ENCODE measurements around the gene VCP.

VCP gene

GRCh38 chr9:35042081-35042604 is 30.3 kb downstream of the VCP start:
- DNase-seq = peak; percentile 54
- no CpG with 5 or more reads among the region's 3 CpGs for WGBS (ENCODE audit: extremely low coverage, insufficient coverage, low lambda C conversion rate)
- Histone ChIP-seq H3K18ac (ENCODE audit: low read length) (no peak overlapping the region), H3K27me3 (ENCODE audit: insufficient read depth, low read length, poor library complexity) (no peaks in the 10 kb centered on the region), H3K79me1 (ENCODE audit: low read length) (no peaks in the 10 kb centered on the region), H2BK15ac (replicated peaks; ENCODE audit: low read depth) (no peak overlapping the region), H4K5ac (ENCODE audit: low read length) (no peak overlapping the region), H3K4me3 (ENCODE audit: low read length) (no peak overlapping the region), H3K9ac (ENCODE audit: low read length) (no peak overlapping the region), H3K4me2 (ENCODE audit: low read length) (no peak overlapping the region), H3K79me2 (ENCODE audit: control insufficient read depth, insufficient read depth, low read length) (no peaks in the 10 kb centered on the region), H2BK120ac (ENCODE audit: low read depth, low read length) (no peak overlapping the region), H3K4ac (ENCODE audit: low read depth, low read length) (no peak overlapping the region), H3K23ac (ENCODE audit: low read length) (no peak overlapping the region), H2BK5ac (ENCODE audit: low read length) (no peak overlapping the region), H3K36me3 (ENCODE audit: control insufficient read depth, insufficient read depth, low read length) (peaks cover 4% of the 10 kb centered on the region), H3K27ac (ENCODE audit: low read depth, low read length) (no peak overlapping the region), H2AK5ac (ENCODE audit: low read length) (no peak overlapping the region), H3K4me1 (ENCODE audit: control insufficient read depth, low read depth, low read length) (no peaks in the 10 kb centered on the region), H3K56ac (ENCODE audit: low read length) (peak overlapping the region; percentile 7), H4K8ac (ENCODE audit: low read depth, low read length) (no peak overlapping the region)

GRCh38 chr9:35035851-35036701 is 36.3 kb downstream of the VCP start:
- H3K27ac ChIP-seq (ENCODE audit: low read depth, low read length) = no peak overlapping the region
- no peak overlapping the region for H3K4me2 ChIP-seq (ENCODE audit: low read length)
- no peak overlapping the region for H3K18ac ChIP-seq (ENCODE audit: low read length)
- no peaks in the 10 kb centered on the region for H3K79me1 ChIP-seq (ENCODE audit: low read length)
- no peak overlapping the region for H2BK5ac ChIP-seq (ENCODE audit: low read length)
- H3K56ac ChIP-seq (ENCODE audit: low read length) = no peak overlapping the region
- H3K9ac ChIP-seq (ENCODE audit: low read length) = no peak overlapping the region
- no peak overlapping the region for H3K23ac ChIP-seq (ENCODE audit: low read length)
- H3K4ac ChIP-seq (ENCODE audit: low read depth, low read length) = no peak overlapping the region
- DNase-seq = no peak
- H2BK120ac ChIP-seq (ENCODE audit: low read depth, low read length) = no peak overlapping the region
- no peaks in the 10 kb centered on the region for H3K79me2 ChIP-seq (ENCODE audit: control insufficient read depth, insufficient read depth, low read length)
- H2BK15ac ChIP-seq (replicated peaks; ENCODE audit: low read depth) = no peak overlapping the region
- WGBS (ENCODE audit: extremely low coverage, insufficient coverage, low lambda C conversion rate) = no CpG with 5 or more reads among the region's 48 CpGs
- no peak overlapping the region for H4K8ac ChIP-seq (ENCODE audit: low read depth, low read length)
- H2AK5ac ChIP-seq (ENCODE audit: low read length) = no peak overlapping the region
- H3K4me3 ChIP-seq (ENCODE audit: low read length) = no peak overlapping the region
- no peaks in the 10 kb centered on the region for H3K36me3 ChIP-seq (ENCODE audit: control insufficient read depth, insufficient read depth, low read length)
- H3K27me3 ChIP-seq (ENCODE audit: insufficient read depth, low read length, poor library complexity) = no peaks in the 10 kb centered on the region
- no peaks in the 10 kb centered on the region for H3K4me1 ChIP-seq (ENCODE audit: control insufficient read depth, low read depth, low read length)
- H4K5ac ChIP-seq (ENCODE audit: low read length) = no peak overlapping the region

- no peaks in the 10 kb centered on the region for H3K79me2 ChIP-seq (ENCODE audit: control insufficient read depth, insufficient read depth, low read length)
- no peak overlapping the region for H4K8ac ChIP-seq (ENCODE audit: low read depth, low read length)
- no peaks in the 10 kb centered on the region for H3K79me1 ChIP-seq (ENCODE audit: low read length)
- no peak overlapping the region for H3K27ac ChIP-seq (ENCODE audit: low read depth, low read length)
- H3K56ac ChIP-seq (ENCODE audit: low read length) = no peak overlapping the region
- H3K27me3 ChIP-seq (ENCODE audit: insufficient read depth, low read length, poor library complexity) = no peaks in the 10 kb centered on the region
- no CpG with 5 or more reads among the region's 2 CpGs for WGBS (ENCODE audit: extremely low coverage, insufficient coverage, low lambda C conversion rate)
- no peak overlapping the region for H3K4ac ChIP-seq (ENCODE audit: low read depth, low read length)
- no peak overlapping the region for H4K5ac ChIP-seq (ENCODE audit: low read length)
- no peak overlapping the region for H2AK5ac ChIP-seq (ENCODE audit: low read length)
- no peak overlapping the region for H3K9ac ChIP-seq (ENCODE audit: low read length)
- H2BK5ac ChIP-seq (ENCODE audit: low read length) = no peak overlapping the region
- DNase-seq = no peak
- no peak overlapping the region for H2BK15ac ChIP-seq (replicated peaks; ENCODE audit: low read depth)
- no peak overlapping the region for H3K4me3 ChIP-seq (ENCODE audit: low read length)
- H2BK120ac ChIP-seq (ENCODE audit: low read depth, low read length) = no peak overlapping the region
- H3K36me3 ChIP-seq (ENCODE audit: control insufficient read depth, insufficient read depth, low read length) = no peaks in the 10 kb centered on the region
- H3K18ac ChIP-seq (ENCODE audit: low read length) = no peak overlapping the region
- H3K4me2 ChIP-seq (ENCODE audit: low read length) = no peak overlapping the region
- H3K4me1 ChIP-seq (ENCODE audit: control insufficient read depth, low read depth, low read length) = no peaks in the 10 kb centered on the region
- no peak overlapping the region for H3K23ac ChIP-seq (ENCODE audit: low read length)
Measured at GRCh38 chr9:35033101-35033500, 39.3 kb downstream of the VCP start.

DNA sequence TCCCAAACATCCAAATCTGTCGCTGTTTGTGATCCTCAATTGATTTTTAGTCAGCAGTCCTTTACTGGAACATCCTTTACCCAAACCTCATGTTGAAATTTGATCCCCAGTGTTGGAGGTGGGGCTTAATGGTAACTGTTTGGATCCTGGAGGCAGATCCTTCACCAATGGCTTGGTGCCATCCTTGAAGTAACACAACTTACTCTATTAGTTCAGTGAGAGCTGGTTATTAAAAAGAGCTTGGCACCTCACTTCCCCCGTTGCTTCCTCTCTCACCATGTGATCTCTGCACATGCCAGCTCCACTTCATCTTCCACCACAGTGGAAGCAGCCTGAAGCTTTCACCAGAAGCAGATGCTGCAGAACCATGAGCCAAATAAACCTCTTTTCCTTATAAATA is 42.6 kb downstream of the VCP start:
- no peak overlapping the region for H3K4me3 ChIP-seq (ENCODE audit: low read length)

GRCh38 chr9:35029241-35029640 is 43.2 kb downstream of the VCP start:
- H2BK15ac ChIP-seq (replicated peaks; ENCODE audit: low read depth) = no peak overlapping the region
- H3K4me1 ChIP-seq (ENCODE audit: control insufficient read depth, low read depth, low read length) = no peaks in the 10 kb centered on the region
- H4K5ac ChIP-seq (ENCODE audit: low read length) = no peak overlapping the region

More for the DNA sequence above, 42.6 kb downstream of the VCP start:
- no peaks in the 10 kb centered on the region for H3K79me2 ChIP-seq (ENCODE audit: control insufficient read depth, insufficient read depth, low read length)
- no peak overlapping the region for H2BK120ac ChIP-seq (ENCODE audit: low read depth, low read length)
- H2BK15ac ChIP-seq (replicated peaks; ENCODE audit: low read depth) = no peak overlapping the region
- no peak overlapping the region for H3K23ac ChIP-seq (ENCODE audit: low read length)
- no peak overlapping the region for H2BK5ac ChIP-seq (ENCODE audit: low read length)
- DNase-seq = no peak
- no peaks in the 10 kb centered on the region for H3K79me1 ChIP-seq (ENCODE audit: low read length)
- no peaks in the 10 kb centered on the region for H3K27me3 ChIP-seq (ENCODE audit: insufficient read depth, low read length, poor library complexity)
- H3K4me2 ChIP-seq (ENCODE audit: low read length) = no peak overlapping the region
- H3K4ac ChIP-seq (ENCODE audit: low read depth, low read length) = no peak overlapping the region
- H3K9ac ChIP-seq (ENCODE audit: low read length) = no peak overlapping the region
- H2AK5ac ChIP-seq (ENCODE audit: low read length) = no peak overlapping the region
- no peak overlapping the region for H3K56ac ChIP-seq (ENCODE audit: low read length)
- H4K5ac ChIP-seq (ENCODE audit: low read length) = no peak overlapping the region
- H3K36me3 ChIP-seq (ENCODE audit: control insufficient read depth, insufficient read depth, low read length) = no peaks in the 10 kb centered on the region
- no peak overlapping the region for H4K8ac ChIP-seq (ENCODE audit: low read depth, low read length)
- no peaks in the 10 kb centered on the region for H3K4me1 ChIP-seq (ENCODE audit: control insufficient read depth, low read depth, low read length)
- H3K27ac ChIP-seq (ENCODE audit: low read depth, low read length) = no peak overlapping the region
- no peak overlapping the region for H3K18ac ChIP-seq (ENCODE audit: low read length)
- no CpG with 5 or more reads among the region's 2 CpGs for WGBS (ENCODE audit: extremely low coverage, insufficient coverage, low lambda C conversion rate)

More at GRCh38 chr9:35029241-35029640, 43.2 kb downstream of the VCP start:
- Histone ChIP-seq H3K56ac (ENCODE audit: low read length) (no peak overlapping the region), H2BK120ac (ENCODE audit: low read depth, low read length) (no peak overlapping the region), H3K9ac (ENCODE audit: low read length) (no peak overlapping the region), H3K18ac (ENCODE audit: low read length) (no peak overlapping the region), H3K27ac (ENCODE audit: low read depth, low read length) (peak overlapping the region; percentile 75), H3K23ac (ENCODE audit: low read length) (no peak overlapping the region), H3K4me2 (ENCODE audit: low read length) (no peak overlapping the region), H3K4me3 (ENCODE audit: low read length) (no peak overlapping the region), H3K79me2 (ENCODE audit: control insufficient read depth, insufficient read depth, low read length) (no peaks in the 10 kb centered on the region), H2BK5ac (ENCODE audit: low read length) (no peak overlapping the region), H4K8ac (ENCODE audit: low read depth, low read length) (no peak overlapping the region), H2AK5ac (ENCODE audit: low read length) (no peak overlapping the region), H3K27me3 (ENCODE audit: insufficient read depth, low read length, poor library complexity) (no peaks in the 10 kb centered on the region), H3K4ac (ENCODE audit: low read depth, low read length) (no peak overlapping the region), H3K36me3 (ENCODE audit: control insufficient read depth, insufficient read depth, low read length) (no peaks in the 10 kb centered on the region), H3K79me1 (ENCODE audit: low read length) (no peaks in the 10 kb centered on the region)
- WGBS (ENCODE audit: extremely low coverage, insufficient coverage, low lambda C conversion rate) = no CpG with 5 or more reads among the region's 4 CpGs
- no peak for DNase-seq

Measured in mesendoderm (in vitro differentiated cells).